HL-60 (cell line): ENCODE results near the gene KRT14.

Experiments used
- DNase-seq, 2 experiments: peaks; one replicate each; pipeline ENCODE4 v3.0.0-alpha.2; 2010 to 2020; ENCODE audit warnings: low read depth in 1 of 2, low spot score in 1 of 2
- H3K27ac ChIP-seq: fragments of 250-450 bp; sonication (Bioruptor Pico); replicated peaks from 2 replicates; pipeline ENCODE4 v1.5.1; 2020; ENCODE audit warnings: mild to moderate bottlenecking, moderate library complexity
- H3K27me3 ChIP-seq: fragments of 250-450 bp; sonication (Bioruptor Pico); 2 replicates; pipeline ENCODE4 v1.5.1; 2021; ENCODE audit warnings: mild to moderate bottlenecking, moderate library complexity; ENCODE audit not compliant: insufficient read depth, poor library complexity, severe bottlenecking
- H3K4me3 ChIP-seq: replicated peaks from 2 replicates; pipeline ENCODE4 v1.5.1; 2011; ENCODE audit warnings: mild to moderate bottlenecking, control low read depth, low read length; ENCODE audit not compliant: insufficient read depth
- GABPA ChIP-seq: IDR thresholded peaks from 2 replicates; pipeline ENCODE4 v1.6.1; 2012; ENCODE audit warnings: low read depth
- POLR2AphosphoS5 ChIP-seq: IDR thresholded peaks from 2 replicates; pipeline ENCODE4 v1.6.1; 2012; ENCODE audit warnings: low read depth
- SPI1 ChIP-seq: IDR thresholded peaks from 2 replicates; pipeline ENCODE4 v1.6.1; 2012; ENCODE audit warnings: low read depth, mild to moderate bottlenecking, borderline replicate concordance
- TF ChIP-seq, protein P1 (sequence below): IDR thresholded peaks from one replicate; pipeline ENCODE4 v1.5.1; 2011; ENCODE audit warnings: low read length, control low read depth, inconsistent platforms; ENCODE audit not compliant: insufficient read depth
- TF ChIP-seq, protein P2 (sequence below): IDR thresholded peaks from 2 replicates; pipeline ENCODE4 v1.6.1; 2012; ENCODE audit warnings: low read depth; ENCODE audit not compliant: insufficient replicate concordance

KRT14 gene

DNA sequence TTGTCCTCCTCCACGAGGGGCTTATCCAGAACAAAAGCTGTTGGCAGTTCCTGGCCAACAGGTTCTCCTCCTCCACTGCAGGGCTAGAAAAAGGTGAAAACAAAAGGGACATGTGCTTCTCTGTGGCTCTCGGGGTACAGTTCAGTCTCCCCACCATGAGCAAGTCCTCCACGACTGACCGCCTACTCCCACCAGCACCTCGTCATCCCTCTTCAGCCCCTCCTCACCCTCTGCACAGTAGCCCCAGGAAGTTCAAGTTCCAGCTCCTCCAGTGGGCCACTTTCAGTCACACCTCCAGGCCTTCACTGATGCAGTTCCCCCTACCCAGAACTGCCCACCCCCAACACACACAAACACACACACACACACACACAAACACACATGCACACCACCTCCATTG is 34.2 kb downstream of the KRT14 start:
- H3K4me3 ChIP-seq, result no peak overlapping the region
- no peak for DNase-seq
- H3K27ac ChIP-seq, result no peak overlapping the region
- H3K27me3 ChIP-seq, result no peaks in the 10 kb centered on the region
- TF ChIP-seq, protein P1, sequence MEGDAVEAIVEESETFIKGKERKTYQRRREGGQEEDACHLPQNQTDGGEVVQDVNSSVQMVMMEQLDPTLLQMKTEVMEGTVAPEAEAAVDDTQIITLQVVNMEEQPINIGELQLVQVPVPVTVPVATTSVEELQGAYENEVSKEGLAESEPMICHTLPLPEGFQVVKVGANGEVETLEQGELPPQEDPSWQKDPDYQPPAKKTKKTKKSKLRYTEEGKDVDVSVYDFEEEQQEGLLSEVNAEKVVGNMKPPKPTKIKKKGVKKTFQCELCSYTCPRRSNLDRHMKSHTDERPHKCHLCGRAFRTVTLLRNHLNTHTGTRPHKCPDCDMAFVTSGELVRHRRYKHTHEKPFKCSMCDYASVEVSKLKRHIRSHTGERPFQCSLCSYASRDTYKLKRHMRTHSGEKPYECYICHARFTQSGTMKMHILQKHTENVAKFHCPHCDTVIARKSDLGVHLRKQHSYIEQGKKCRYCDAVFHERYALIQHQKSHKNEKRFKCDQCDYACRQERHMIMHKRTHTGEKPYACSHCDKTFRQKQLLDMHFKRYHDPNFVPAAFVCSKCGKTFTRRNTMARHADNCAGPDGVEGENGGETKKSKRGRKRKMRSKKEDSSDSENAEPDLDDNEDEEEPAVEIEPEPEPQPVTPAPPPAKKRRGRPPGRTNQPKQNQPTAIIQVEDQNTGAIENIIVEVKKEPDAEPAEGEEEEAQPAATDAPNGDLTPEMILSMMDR, result no peak
- no peak for TF ChIP-seq GABPA
- TF ChIP-seq POLR2AphosphoS5, result no peak
- no peak for TF ChIP-seq SPI1
- TF ChIP-seq, protein P2, sequence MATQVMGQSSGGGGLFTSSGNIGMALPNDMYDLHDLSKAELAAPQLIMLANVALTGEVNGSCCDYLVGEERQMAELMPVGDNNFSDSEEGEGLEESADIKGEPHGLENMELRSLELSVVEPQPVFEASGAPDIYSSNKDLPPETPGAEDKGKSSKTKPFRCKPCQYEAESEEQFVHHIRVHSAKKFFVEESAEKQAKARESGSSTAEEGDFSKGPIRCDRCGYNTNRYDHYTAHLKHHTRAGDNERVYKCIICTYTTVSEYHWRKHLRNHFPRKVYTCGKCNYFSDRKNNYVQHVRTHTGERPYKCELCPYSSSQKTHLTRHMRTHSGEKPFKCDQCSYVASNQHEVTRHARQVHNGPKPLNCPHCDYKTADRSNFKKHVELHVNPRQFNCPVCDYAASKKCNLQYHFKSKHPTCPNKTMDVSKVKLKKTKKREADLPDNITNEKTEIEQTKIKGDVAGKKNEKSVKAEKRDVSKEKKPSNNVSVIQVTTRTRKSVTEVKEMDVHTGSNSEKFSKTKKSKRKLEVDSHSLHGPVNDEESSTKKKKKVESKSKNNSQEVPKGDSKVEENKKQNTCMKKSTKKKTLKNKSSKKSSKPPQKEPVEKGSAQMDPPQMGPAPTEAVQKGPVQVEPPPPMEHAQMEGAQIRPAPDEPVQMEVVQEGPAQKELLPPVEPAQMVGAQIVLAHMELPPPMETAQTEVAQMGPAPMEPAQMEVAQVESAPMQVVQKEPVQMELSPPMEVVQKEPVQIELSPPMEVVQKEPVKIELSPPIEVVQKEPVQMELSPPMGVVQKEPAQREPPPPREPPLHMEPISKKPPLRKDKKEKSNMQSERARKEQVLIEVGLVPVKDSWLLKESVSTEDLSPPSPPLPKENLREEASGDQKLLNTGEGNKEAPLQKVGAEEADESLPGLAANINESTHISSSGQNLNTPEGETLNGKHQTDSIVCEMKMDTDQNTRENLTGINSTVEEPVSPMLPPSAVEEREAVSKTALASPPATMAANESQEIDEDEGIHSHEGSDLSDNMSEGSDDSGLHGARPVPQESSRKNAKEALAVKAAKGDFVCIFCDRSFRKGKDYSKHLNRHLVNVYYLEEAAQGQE, result no peak

DNA sequence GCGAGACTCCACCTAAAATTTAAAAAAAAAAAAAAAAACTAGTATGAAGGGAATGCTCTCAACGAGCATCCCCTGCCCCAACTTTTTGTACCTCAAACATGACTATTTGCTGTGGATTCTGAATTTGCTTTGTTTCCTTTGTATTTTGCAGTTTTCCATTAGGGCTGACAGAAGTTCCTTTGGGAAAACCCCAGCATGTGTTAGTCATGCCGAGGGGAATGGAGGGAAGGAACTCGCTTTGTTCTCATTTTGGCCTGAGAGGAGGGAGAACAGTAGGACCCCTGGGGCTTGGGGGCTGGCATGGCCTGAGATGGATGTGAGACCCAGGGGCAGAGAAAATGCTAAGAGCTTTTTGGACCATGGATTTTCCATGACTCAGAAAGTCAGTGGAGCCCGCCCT is 35.3 kb downstream of the KRT14 start:
- no peak overlapping the region for H3K4me3 ChIP-seq
- no peak overlapping the region for H3K27ac ChIP-seq
- no peak for DNase-seq
- H3K27me3 ChIP-seq, result no peaks in the 10 kb centered on the region
- no peak for TF ChIP-seq GABPA
- TF ChIP-seq POLR2AphosphoS5, result no peak

DNA sequence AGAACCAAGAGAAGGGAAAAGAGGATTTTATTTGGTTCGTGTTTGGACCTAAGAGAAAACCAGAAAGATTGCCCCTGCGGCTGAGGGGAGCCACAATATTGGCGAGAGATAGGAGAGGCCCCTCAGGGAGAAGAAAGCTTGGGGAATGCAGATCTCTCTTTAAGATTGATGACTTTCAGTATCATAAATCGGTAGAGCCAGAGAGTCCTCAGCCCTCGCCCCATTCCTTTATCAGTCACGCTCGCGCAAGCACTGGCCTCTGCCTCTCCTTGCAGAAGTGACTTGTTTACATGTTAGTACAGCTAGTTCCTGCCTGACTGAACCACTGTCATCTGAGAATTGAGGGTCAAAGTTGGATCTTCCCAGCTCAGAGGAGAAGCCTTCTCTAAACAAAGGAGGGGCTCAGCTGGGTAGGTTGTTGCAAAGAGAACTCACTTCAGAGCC is 37.1 kb downstream of the KRT14 start:
- no peak overlapping the region for H3K27ac ChIP-seq

More for the DNA sequence above, 37.1 kb downstream of the KRT14 start:
- H3K27me3 ChIP-seq, result no peaks in the 10 kb centered on the region
- DNase-seq, result no peak
- no peak overlapping the region for H3K4me3 ChIP-seq
- TF ChIP-seq GABPA (no peak), SPI1 (no peak), POLR2AphosphoS5 (no peak)
- TF ChIP-seq, protein P2, result no peak
- TF ChIP-seq, protein P1, result no peak
